ENCODE data around the gene OR10H1. TPM values are rescaled to one million over a fixed set of nuclear protein-coding genes. Genes with fewer than 3 reads are reported as not detected.
"Not testable (repeated sequence)": the region's sequence is repeated elsewhere in the genome, so short reads cannot be mapped to it uniquely, and the experiment has no call there.

OR10H1 gene
- total RNA-seq, 4 donors from 2014 or later: not detected

GRCh38 chr19:15829786-15830185 is 14.3 kb upstream of the OR10H1 start:
- Histone ChIP-seq H3K36me3 (no peaks in the 10 kb centered on the region), H3K27ac (no peak overlapping the region), H3K4me3 (no peak overlapping the region), H3K27me3 (no peaks in the 10 kb centered on the region), H3K4me1 (no peaks in the 10 kb centered on the region), H3K9me3 (no peaks in the 10 kb centered on the region)
- DNase-seq: no peak
- no peak for TF ChIP-seq POLR2A (IDR thresholded peaks at IDR 0.05)
- TF ChIP-seq CTCF (IDR thresholded peaks at IDR 0.05): no peak

GRCh38 chr19:15829306-15829698 is 13.8 kb upstream of the OR10H1 start:
- Histone ChIP-seq H3K9me3 (no peaks in the 10 kb centered on the region), H3K36me3 (no peaks in the 10 kb centered on the region), H3K4me3 (no peak overlapping the region), H3K27me3 (no peaks in the 10 kb centered on the region), H3K4me1 (no peaks in the 10 kb centered on the region), H3K27ac (no peak overlapping the region)
- TF ChIP-seq CTCF (IDR thresholded peaks at IDR 0.05) (no peak), POLR2A (IDR thresholded peaks at IDR 0.05) (no peak)
- no peak for DNase-seq

- H3K27ac ChIP-seq, H3K4me1 ChIP-seq, H3K9me3 ChIP-seq, H3K27me3 ChIP-seq, H3K4me3 ChIP-seq, H3K36me3 ChIP-seq: not testable (repeated sequence)
- peak in 1 of 3 donors; percentile 63 for DNase-seq
Measured at GRCh38 chr19:15828611-15829305, 13.3 kb upstream of the OR10H1 start.

GRCh38 chr19:15828121-15828610 is 12.7 kb upstream of the OR10H1 start:
- H3K9me3 ChIP-seq: no peaks in the 10 kb centered on the region
- TF ChIP-seq POLR2A (IDR thresholded peaks at IDR 0.05): no peak
- no peak for TF ChIP-seq CTCF (IDR thresholded peaks at IDR 0.05)

GRCh38 chr19:15825753-15826152 is 10.3 kb upstream of the OR10H1 start:
- Histone ChIP-seq H3K36me3 (no peaks in the 10 kb centered on the region), H3K27me3 (no peaks in the 10 kb centered on the region), H3K9me3 (no peaks in the 10 kb centered on the region), H3K4me3 (no peak overlapping the region), H3K27ac (no peak overlapping the region), H3K4me1 (no peaks in the 10 kb centered on the region)
- DNase-seq: no peak
- no peak for TF ChIP-seq CTCF (IDR thresholded peaks at IDR 0.05)
- TF ChIP-seq POLR2A (IDR thresholded peaks at IDR 0.05): no peak

More at GRCh38 chr19:15828121-15828610, 12.7 kb upstream of the OR10H1 start:
- H3K4me3 ChIP-seq: no peak overlapping the region
- H3K27me3 ChIP-seq: no peaks in the 10 kb centered on the region
- H3K27ac ChIP-seq: no peak overlapping the region
- no peaks in the 10 kb centered on the region for H3K36me3 ChIP-seq
- no peaks in the 10 kb centered on the region for H3K4me1 ChIP-seq
- no peak for DNase-seq

GRCh38 chr19:15820646-15821045 is 5.2 kb upstream of the OR10H1 start:
- no peaks in the 10 kb centered on the region for H3K9me3 ChIP-seq
- DNase-seq: no peak
- H3K27me3 ChIP-seq: no peaks in the 10 kb centered on the region
- TF ChIP-seq CTCF (IDR thresholded peaks at IDR 0.05): no peak
- no peak for TF ChIP-seq POLR2A (IDR thresholded peaks at IDR 0.05)
- H3K27ac ChIP-seq: no peak overlapping the region
- H3K4me1 ChIP-seq: no peaks in the 10 kb centered on the region
- H3K36me3 ChIP-seq: no peaks in the 10 kb centered on the region
- no peak overlapping the region for H3K4me3 ChIP-seq
